ENCODE measurements around the gene RAB36. TPM values are rescaled to one million over a fixed set of nuclear protein-coding genes. Genes with fewer than 3 reads are reported as not detected.
A peak's percentile ranks its signal among the peaks of the same experiment; 100 is the strongest.

The RAB36 gene
- polyA plus RNA-seq, 1 donor (not counting 4 experiments of a cell fraction or from before 2014, with no cell fraction given): 1.9 TPM

DNA sequence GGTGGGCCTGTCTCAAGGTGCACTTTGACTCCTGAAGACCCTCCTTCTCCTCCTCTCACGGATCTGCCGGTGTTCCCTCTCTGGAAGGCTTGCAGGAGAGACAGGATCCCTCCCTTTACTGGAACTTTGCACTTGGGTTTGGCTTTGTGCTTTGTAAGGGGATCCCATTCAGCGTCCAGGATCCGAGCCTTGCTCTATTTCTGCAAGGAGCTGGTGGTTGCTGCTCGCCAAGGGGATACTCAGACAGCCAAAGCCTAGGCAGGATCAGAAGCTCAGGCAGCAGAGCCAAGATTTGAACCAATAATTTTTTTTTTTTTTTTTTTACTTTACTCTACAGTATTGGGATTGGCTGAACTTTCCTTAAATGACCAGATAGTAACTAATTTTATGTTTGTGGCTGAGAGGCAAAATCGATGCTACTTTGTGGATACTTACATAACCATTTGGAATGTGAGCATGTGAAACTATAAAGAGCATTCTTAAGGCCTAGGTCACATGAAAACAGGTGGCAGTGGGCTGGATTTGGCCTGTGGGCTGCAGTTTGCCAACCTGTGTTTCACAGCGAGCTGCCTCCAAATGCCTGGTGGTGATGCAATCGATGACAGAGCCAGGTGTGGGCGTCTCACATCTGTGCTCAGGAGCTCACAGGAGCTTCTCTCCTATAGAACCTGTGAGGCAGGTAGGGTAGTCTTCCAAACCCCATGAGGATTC, 60.2 kb downstream of the RAB36 start:
- H3K9me1 ChIP-seq (ENCODE audit: control insufficient read depth, extremely low read depth, insufficient read depth, low read length): peaks cover 3% of the 10 kb centered on the region
- FAIRE-seq (peak; percentile 76), DNase-seq (ENCODE audit: low read depth, low spot score) (peak; percentile 44)
- peaks cover 2 to 14% of the 10 kb centered on the region in 2 experiments for H3K36me3 ChIP-seq (ENCODE audit: control insufficient read depth in 2 of 2, extremely low read depth in 1 of 2, insufficient read depth in 2 of 2, low read length in 2 of 2)
- dilution Hi-C loops (cut with MboI; ENCODE audit: extremely low pct_ligation_motif_present, low sequenced_read_pairs): no loop called here
- no peak overlapping the region for H3K27ac ChIP-seq (ENCODE audit: control insufficient read depth, insufficient read depth, low read length)
- no peak overlapping the region for H3K4me3 ChIP-seq (ENCODE audit: control insufficient read depth in 2 of 3, extremely low read depth in 1 of 3, insufficient read depth in 2 of 3, low read depth in 1 of 3, low read length in 3 of 3)
- TF ChIP-seq CTCF (optimal IDR thresholded peaks at IDR 0.05 in 1 of 3, IDR thresholded peaks at IDR 0.05 in 1 of 3, conservative IDR thresholded peaks at IDR 0.05 in 1 of 3; ENCODE audit: extremely low read depth in 1 of 3, insufficient read depth in 2 of 3, low read length in 3 of 3) (no peak), EZH2 (IDR thresholded peaks at IDR 0.05; ENCODE audit: low read length) (no peak)
- H3K4me2 ChIP-seq (ENCODE audit: control insufficient read depth, extremely low read depth, insufficient read depth, low read depth, low read length): peak overlapping the region; percentile 9
- no peak overlapping the region for H2AFZ ChIP-seq (ENCODE audit: control insufficient read depth, low read length)
- peaks cover 17% of the 10 kb centered on the region for H3K4me1 ChIP-seq (ENCODE audit: control insufficient read depth, extremely low read depth, insufficient read depth, low read length)
- peaks cover 9% of the 10 kb centered on the region for H4K20me1 ChIP-seq (ENCODE audit: control insufficient read depth, extremely low read depth, insufficient read depth, low read length)
- no peaks in the 10 kb centered on the region for H3K27me3 ChIP-seq (ENCODE audit: control insufficient read depth, extremely low read depth, insufficient read depth, low read length)
- no peak overlapping the region for H3K9ac ChIP-seq (ENCODE audit: control insufficient read depth, extremely low read depth, insufficient read depth, low read length)
- H3K9me3 ChIP-seq (ENCODE audit: control insufficient read depth, low read depth, low read length): no peaks in the 10 kb centered on the region
- peaks cover 78% of the 10 kb centered on the region for H3K79me2 ChIP-seq (ENCODE audit: control insufficient read depth, insufficient read depth, low read length)

DNA sequence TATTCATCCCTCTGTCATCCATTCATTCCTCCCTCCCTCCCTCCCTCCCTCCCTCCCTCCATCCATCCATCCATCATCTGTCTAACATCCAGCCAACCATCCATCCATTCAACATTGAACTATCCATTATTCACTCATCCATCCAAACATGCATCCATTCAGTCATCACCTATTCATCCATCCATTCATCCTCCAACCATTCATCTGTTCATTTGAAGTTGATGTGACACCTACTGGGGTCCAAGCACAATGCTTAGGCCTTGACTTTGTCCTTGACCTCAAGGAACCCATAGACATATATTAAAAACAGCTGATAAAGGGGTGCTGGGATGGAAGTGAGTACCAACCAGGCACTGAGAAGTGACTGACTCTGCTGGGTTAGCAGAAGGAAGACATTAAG, 61.6 kb downstream of the RAB36 start:
- Histone ChIP-seq H3K36me3 (ENCODE audit: control insufficient read depth in 2 of 2, extremely low read depth in 1 of 2, insufficient read depth in 2 of 2, low read length in 2 of 2) (peaks cover 2 to 20% of the 10 kb centered on the region in 2 experiments), H4K20me1 (ENCODE audit: control insufficient read depth, extremely low read depth, insufficient read depth, low read length) (peaks cover 9% of the 10 kb centered on the region), H3K4me2 (ENCODE audit: control insufficient read depth, extremely low read depth, insufficient read depth, low read depth, low read length) (no peak overlapping the region), H3K9me3 (ENCODE audit: control insufficient read depth, low read depth, low read length) (no peaks in the 10 kb centered on the region), H3K4me3 (ENCODE audit: control insufficient read depth in 2 of 3, extremely low read depth in 1 of 3, insufficient read depth in 2 of 3, low read depth in 1 of 3, low read length in 3 of 3) (no peak overlapping the region), H3K27ac (ENCODE audit: control insufficient read depth, insufficient read depth, low read length) (no peak overlapping the region), H3K9me1 (ENCODE audit: control insufficient read depth, extremely low read depth, insufficient read depth, low read length) (peaks cover 3% of the 10 kb centered on the region), H3K4me1 (ENCODE audit: control insufficient read depth, extremely low read depth, insufficient read depth, low read length) (peaks cover 17% of the 10 kb centered on the region), H3K27me3 (ENCODE audit: control insufficient read depth, extremely low read depth, insufficient read depth, low read length) (no peaks in the 10 kb centered on the region), H3K9ac (ENCODE audit: control insufficient read depth, extremely low read depth, insufficient read depth, low read length) (no peak overlapping the region), H3K79me2 (ENCODE audit: control insufficient read depth, insufficient read depth, low read length) (peaks cover 76% of the 10 kb centered on the region), H2AFZ (ENCODE audit: control insufficient read depth, low read length) (no peak overlapping the region)
- TF ChIP-seq CTCF (optimal IDR thresholded peaks at IDR 0.05 in 1 of 3, IDR thresholded peaks at IDR 0.05 in 1 of 3, conservative IDR thresholded peaks at IDR 0.05 in 1 of 3; ENCODE audit: extremely low read depth in 1 of 3, insufficient read depth in 2 of 3, low read length in 3 of 3) (no peak), EZH2 (IDR thresholded peaks at IDR 0.05; ENCODE audit: low read length) (no peak)
- no peak for FAIRE-seq
- dilution Hi-C loops (cut with MboI; ENCODE audit: extremely low pct_ligation_motif_present, low sequenced_read_pairs): no loop called here
- no peak for DNase-seq (ENCODE audit: low read depth, low spot score)

Data from keratinocyte (primary cell).